Measurements from ENCODE around the gene CARS2. TPM values are rescaled to one million over a fixed set of nuclear protein-coding genes. Genes with fewer than 3 reads are reported as not detected.

CARS2 gene
- total and polyA plus RNA-seq, 2 experiments from 2014 or later, result 39.0 to 53.5 TPM

- peak overlapping the region; percentile 89 for H3K4me3 Mint-ChIP-seq
- H3K36me3 Mint-ChIP-seq (ENCODE audit: low read depth), result peaks cover 3% of the 10 kb centered on the region; the same call in 2 of the 3 replicates
- peaks cover 8% of the 10 kb centered on the region for H3K27me3 Mint-ChIP-seq (ENCODE audit: insufficient read depth, low read depth, poor library complexity)
- Histone ChIP-seq H3K4me1 (ENCODE audit: insufficient read depth) (peaks cover 14% of the 10 kb centered on the region), H3K27me3 (ENCODE audit: insufficient read depth) (no peaks in the 10 kb centered on the region), H3K79me2 (replicated peaks; ENCODE audit: insufficient read depth) (peaks cover 66% of the 10 kb centered on the region), H3K4me2 (peak overlapping the region; percentile 84), H3K27ac (ENCODE audit: low read depth) (no peak overlapping the region), H3K9me2 (ENCODE audit: insufficient read depth) (peaks cover 11% of the 10 kb centered on the region), H3K36me3 (ENCODE audit: insufficient read depth) (no peaks in the 10 kb centered on the region), H2AFZ (no peak overlapping the region), H3K4me3 (no peak overlapping the region), H3F3A (replicated peaks; ENCODE audit: low read depth) (0 out of 2 replicates have a peak, but pooled peaks cover 3% of the 10 kb centered on the region), H4K20me1 (replicated peaks; ENCODE audit: insufficient read depth) (peaks cover 37% of the 10 kb centered on the region)
- no peak overlapping the region for H3K27ac Mint-ChIP-seq
- TF ChIP-seq NANOG (IDR thresholded peaks at IDR 0.05; ENCODE audit: borderline replicate concordance) (no peak), CREB1 (CRISPR knock-in tag; IDR thresholded peaks at IDR 0.05; ENCODE audit: low read depth) (peak; percentile 82)
- ATAC-seq (peak; percentile 5; the same call in 2 of the 3 replicates), DNase-seq (ENCODE audit: low spot score) (peak; percentile 65)
- H3K9me3 Mint-ChIP-seq, result peaks cover 15% of the 10 kb centered on the region; the same call in 2 of the 3 replicates
- H3K4me1 Mint-ChIP-seq, result peaks cover 25% of the 10 kb centered on the region
Observed at GRCh38 chr13:110617321-110618072, 88.4 kb downstream of the CARS2 start.

DNA sequence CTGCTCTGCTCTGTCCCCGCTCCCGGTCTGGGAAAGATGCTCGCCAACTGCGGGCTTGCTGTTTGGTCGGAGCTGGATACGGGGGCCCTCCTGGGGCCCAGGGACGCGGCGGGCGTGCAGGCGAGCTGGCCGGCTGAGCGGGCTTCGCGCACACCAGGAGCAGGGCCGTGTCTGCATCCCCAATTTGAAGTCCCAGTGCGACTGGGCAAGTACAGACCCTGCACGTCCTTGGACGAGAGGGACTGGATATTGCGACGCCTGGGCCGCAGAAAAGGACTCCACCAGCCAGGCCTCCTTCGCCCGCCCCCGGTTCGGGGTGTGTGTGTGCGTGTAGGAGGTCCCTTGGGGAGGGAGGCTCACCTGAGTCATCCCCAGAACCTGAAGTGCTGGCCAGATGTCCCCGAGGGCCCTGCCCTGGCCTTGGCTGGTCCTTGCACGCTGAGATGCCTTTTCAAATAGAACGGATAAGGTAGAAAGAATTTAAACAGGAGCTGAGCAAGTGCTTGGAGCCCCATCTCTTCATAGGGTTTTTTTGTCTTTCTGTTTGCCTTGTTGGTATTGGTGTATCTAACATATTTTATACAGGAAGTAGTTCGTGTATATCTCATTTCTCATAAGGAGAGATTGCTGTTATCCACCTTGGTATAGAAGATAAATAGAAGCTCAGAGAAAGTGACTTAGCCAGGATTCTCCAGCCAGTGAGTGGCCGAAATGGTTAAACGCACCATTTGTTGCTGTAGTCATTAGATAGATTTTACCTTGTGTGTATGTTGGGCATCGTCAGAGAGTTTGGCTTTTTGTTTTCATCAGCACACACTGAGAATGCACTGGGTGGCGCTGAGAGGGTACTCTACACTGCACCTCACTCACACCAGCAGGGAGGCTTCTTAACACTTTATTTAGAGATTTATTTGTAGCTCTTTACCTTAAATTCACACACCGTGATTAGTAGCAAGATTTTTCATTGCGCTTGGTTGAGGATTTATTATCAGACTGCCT lies 89.5 kb downstream of the CARS2 start:
- H3K27me3 ChIP-seq (ENCODE audit: insufficient read depth), result no peaks in the 10 kb centered on the region
- peaks cover 55% of the 10 kb centered on the region for H3K79me2 ChIP-seq (replicated peaks; ENCODE audit: insufficient read depth)
- Mint-ChIP-seq H3K4me1 (peaks cover 25% of the 10 kb centered on the region), H3K27ac (no peak overlapping the region), H3K4me3 (peak overlapping the region; percentile 89), H3K9me3 (peaks cover 15% of the 10 kb centered on the region; the same call in 2 of the 3 replicates), H3K27me3 (ENCODE audit: insufficient read depth, low read depth, poor library complexity) (peaks cover 13% of the 10 kb centered on the region), H3K36me3 (ENCODE audit: low read depth) (peaks cover 3% of the 10 kb centered on the region; the same call in 1 of the 3 replicates)
- H3F3A ChIP-seq (replicated peaks; ENCODE audit: low read depth), result 0 out of 2 replicates have a peak, but pooled peaks cover 3% of the 10 kb centered on the region
- peaks cover 11% of the 10 kb centered on the region for H3K9me2 ChIP-seq (ENCODE audit: insufficient read depth)
- no peaks in the 10 kb centered on the region for H3K36me3 ChIP-seq (ENCODE audit: insufficient read depth)
- no peak overlapping the region for H3K27ac ChIP-seq (ENCODE audit: low read depth)
- peaks cover 29% of the 10 kb centered on the region for H4K20me1 ChIP-seq (replicated peaks; ENCODE audit: insufficient read depth)
- 0 out of 2 replicates have a peak overlapping the region, but pooled peaks have one; percentile 70 for H2AFZ ChIP-seq
- TF ChIP-seq JUNB (IDR thresholded peaks at IDR 0.05; ENCODE audit: unreplicated experiment), result no peak
- TF ChIP-seq, protein P1, sequence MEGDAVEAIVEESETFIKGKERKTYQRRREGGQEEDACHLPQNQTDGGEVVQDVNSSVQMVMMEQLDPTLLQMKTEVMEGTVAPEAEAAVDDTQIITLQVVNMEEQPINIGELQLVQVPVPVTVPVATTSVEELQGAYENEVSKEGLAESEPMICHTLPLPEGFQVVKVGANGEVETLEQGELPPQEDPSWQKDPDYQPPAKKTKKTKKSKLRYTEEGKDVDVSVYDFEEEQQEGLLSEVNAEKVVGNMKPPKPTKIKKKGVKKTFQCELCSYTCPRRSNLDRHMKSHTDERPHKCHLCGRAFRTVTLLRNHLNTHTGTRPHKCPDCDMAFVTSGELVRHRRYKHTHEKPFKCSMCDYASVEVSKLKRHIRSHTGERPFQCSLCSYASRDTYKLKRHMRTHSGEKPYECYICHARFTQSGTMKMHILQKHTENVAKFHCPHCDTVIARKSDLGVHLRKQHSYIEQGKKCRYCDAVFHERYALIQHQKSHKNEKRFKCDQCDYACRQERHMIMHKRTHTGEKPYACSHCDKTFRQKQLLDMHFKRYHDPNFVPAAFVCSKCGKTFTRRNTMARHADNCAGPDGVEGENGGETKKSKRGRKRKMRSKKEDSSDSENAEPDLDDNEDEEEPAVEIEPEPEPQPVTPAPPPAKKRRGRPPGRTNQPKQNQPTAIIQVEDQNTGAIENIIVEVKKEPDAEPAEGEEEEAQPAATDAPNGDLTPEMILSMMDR (conservative IDR thresholded peaks at IDR 0.05; ENCODE audit: low read depth in 2 of 2), result peak in 1 of 2 experiments; percentile 24; a peak in 3 of 4 replicates
- no peak for TF ChIP-seq EZH2 (IDR thresholded peaks at IDR 0.05; ENCODE audit: low read depth, unreplicated experiment)
- no peak for TF ChIP-seq ZNF331 (CRISPR knock-in tag; IDR thresholded peaks at IDR 0.05; ENCODE audit: low read depth)
- peak overlapping the region; percentile 84 for H3K4me2 ChIP-seq
- peak overlapping the region; percentile 86 for H3K4me3 ChIP-seq
- DNase-seq (ENCODE audit: low spot score), result peak; percentile 51
- ATAC-seq, result peak; percentile 47
- H3K4me1 ChIP-seq (ENCODE audit: insufficient read depth), result peaks cover 16% of the 10 kb centered on the region

All from GM23338 (cell line).